ENCODE results near the gene ROS1.

- no peak for TF ChIP-seq CTCF (IDR thresholded peaks at IDR 0.05)
- no peak for TF ChIP-seq EZH2 (IDR thresholded peaks at IDR 0.05)
- TF ChIP-seq EZH2phosphoT487 (IDR thresholded peaks at IDR 0.05): no peak
Measured at GRCh38 chr6:117381749-117382148, 44.0 kb downstream of the ROS1 start.

Measured in neural progenitor cell (in vitro differentiated cells).